RWPE2 (cell line): ENCODE results near the gene LRCOL1.

Experiments
- ATAC-seq: fragments of 200-7000 bp; cut with Tn5 transposase; 3 replicates; pipeline ENCODE4 v1.9.1; 2021; ENCODE audit warnings: low read depth
- DNase-seq: peaks from one replicate; pipeline ENCODE4 v3.0.0-alpha.2; 2020; ENCODE audit warnings: low spot score
- H3K27ac ChIP-seq: fragments of 450-650 bp; 2 replicates; pipeline ENCODE4 v1.5.1; 2017; ENCODE audit warnings: mild to moderate bottlenecking; ENCODE audit not compliant: poor library complexity, severe bottlenecking
- H3K27me3 ChIP-seq: fragments of 250-450 bp; sonication (Bioruptor Pico); 2 replicates; pipeline ENCODE4 v1.5.1; 2021; ENCODE audit warnings: mild to moderate bottlenecking, moderate library complexity; ENCODE audit not compliant: insufficient read depth, poor library complexity, severe bottlenecking
- H3K36me3 ChIP-seq: fragments of 250-450 bp; sonication (Bioruptor Pico); 2 replicates; pipeline ENCODE4 v1.5.1; 2020; ENCODE audit warnings: low read depth, mild to moderate bottlenecking, moderate library complexity
- H3K4me1 ChIP-seq: fragments of 250-450 bp; sonication (Bioruptor Pico); 2 replicates; pipeline ENCODE4 v1.5.1; 2021; ENCODE audit warnings: mild to moderate bottlenecking, moderate library complexity; ENCODE audit not compliant: insufficient read depth, poor library complexity, severe bottlenecking
- H3K4me3 ChIP-seq: fragments of 250-450 bp; sonication (Bioruptor Pico); 2 replicates; pipeline ENCODE4 v1.5.1; 2021; ENCODE audit warnings: mild to moderate bottlenecking, moderate library complexity; ENCODE audit not compliant: severe bottlenecking
- H3K9me3 ChIP-seq: fragments of 250-450 bp; sonication (Bioruptor Pico); 2 replicates; pipeline ENCODE4 v1.5.1; 2021; ENCODE audit warnings: mild to moderate bottlenecking, moderate library complexity; ENCODE audit not compliant: severe bottlenecking
- CTCF ChIP-seq: fragments of 450-650 bp; IDR thresholded peaks from one replicate; pipeline ENCODE4 v1.5.1; 2017; ENCODE audit warnings: mild to moderate bottlenecking, moderate library complexity; ENCODE audit not compliant: poor library complexity, severe bottlenecking

Gene LRCOL1

GRCh38 chr12:132648616-132649225 is 38.3 kb upstream of the LRCOL1 start:
- DNase-seq (no peak), ATAC-seq (no peak)
- Histone ChIP-seq H3K4me3 (no peak overlapping the region), H3K27ac (no peak overlapping the region), H3K4me1 (no peaks in the 10 kb centered on the region), H3K36me3 (peaks cover 76% of the 10 kb centered on the region), H3K27me3 (no peaks in the 10 kb centered on the region), H3K9me3 (no peaks in the 10 kb centered on the region)
- no peak for TF ChIP-seq CTCF

DNA sequence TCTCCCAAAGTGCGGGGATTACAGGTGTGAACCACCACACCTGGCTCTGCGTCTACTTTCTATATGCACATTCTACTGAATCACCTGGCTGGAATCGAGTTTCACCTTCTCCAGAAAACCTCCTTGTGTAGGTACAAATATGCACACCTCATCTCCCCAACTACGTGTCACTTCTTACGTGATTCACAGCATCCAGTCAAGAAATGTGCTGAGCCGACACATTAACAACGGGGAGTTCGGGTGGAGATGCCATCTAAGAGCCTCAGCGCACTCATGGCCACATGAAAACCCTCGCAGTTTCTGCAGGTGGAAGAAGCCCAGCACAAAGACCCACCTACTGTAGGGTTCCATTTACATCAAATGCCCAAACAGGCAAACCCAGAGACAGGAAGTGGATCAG is 37.5 kb upstream of the LRCOL1 start:
- H3K4me3 ChIP-seq: no peak overlapping the region
- ATAC-seq (no peak), DNase-seq (no peak)
- TF ChIP-seq CTCF: no peak
- H3K27me3 ChIP-seq: no peaks in the 10 kb centered on the region
- peaks cover 72% of the 10 kb centered on the region for H3K36me3 ChIP-seq
- no peaks in the 10 kb centered on the region for H3K4me1 ChIP-seq
- no peaks in the 10 kb centered on the region for H3K9me3 ChIP-seq
- H3K27ac ChIP-seq: no peak overlapping the region

- no peak overlapping the region for H3K4me3 ChIP-seq
- H3K27ac ChIP-seq: no peak overlapping the region
- H3K9me3 ChIP-seq: no peaks in the 10 kb centered on the region
- peaks cover 73% of the 10 kb centered on the region for H3K36me3 ChIP-seq
- ATAC-seq: no peak
- no peaks in the 10 kb centered on the region for H3K4me1 ChIP-seq
- no peaks in the 10 kb centered on the region for H3K27me3 ChIP-seq
- DNase-seq: no peak
- no peak for TF ChIP-seq CTCF
These were observed 36.5 kb upstream of the LRCOL1 start for GRCh38 chr12:132646850-132647249.

GRCh38 chr12:132642846-132643835 is 32.8 kb upstream of the LRCOL1 start:
- Histone ChIP-seq H3K4me1 (no peaks in the 10 kb centered on the region), H3K27me3 (no peaks in the 10 kb centered on the region), H3K36me3 (peaks cover 64% of the 10 kb centered on the region), H3K27ac (no peak overlapping the region), H3K9me3 (no peaks in the 10 kb centered on the region), H3K4me3 (no peak overlapping the region)
- no peak for DNase-seq
- no peak for TF ChIP-seq CTCF
- no peak for ATAC-seq
